DMS 273 (cell line): ENCODE measurements around the gene ICAM3.

Source experiments
- DNase-seq: peaks from one replicate; lab custom pipeline; 2025; ENCODE audit not compliant: unreplicated experiment; lab: John Stamatoyannopoulos, UW

ICAM3 gene

GRCh38 chr19:10292789-10293636, 46.4 kb downstream of the ICAM3 start:
- no peak for DNase-seq

- DNase-seq = no peak
Observed at GRCh38 chr19:10292206-10292788, 47.1 kb downstream of the ICAM3 start.

- DNase-seq = no peak
Observed at GRCh38 chr19:10291554-10292205, 47.7 kb downstream of the ICAM3 start.

- peak; percentile 77 for DNase-seq
Observed at GRCh38 chr19:10290876-10291553, 48.4 kb downstream of the ICAM3 start.

- peak; percentile 82 for DNase-seq
Observed at GRCh38 chr19:10290357-10290875, 49.0 kb downstream of the ICAM3 start.

- DNase-seq = peak; percentile 93
Observed at GRCh38 chr19:10289836-10290356, 49.5 kb downstream of the ICAM3 start, which contains the start of gene ICAM5. Gene ICAM5, plus strand, starts transcription at chr19:10289952. Its CDS starts 92 bp downstream, at chr19:10290044.

GRCh38 chr19:10289167-10289835, 50.1 kb downstream of the ICAM3 start:
- DNase-seq = peak; percentile 96

GRCh38 chr19:10288662-10289166, 50.7 kb downstream of the ICAM3 start:
- DNase-seq = peak; percentile 62

GRCh38 chr19:10286803-10287737, 52.4 kb downstream of the ICAM3 start, which contains the start of gene ICAM4:
Gene ICAM4, plus strand, starts transcription at chr19:10286955. Its CDS starts 58 bp downstream, at chr19:10287013.
- DNase-seq = peak; percentile 92

GRCh38 chr19:10285393-10285792, 54.0 kb downstream of the ICAM3 start:
- no peak for DNase-seq

- no peak for DNase-seq
Observed at GRCh38 chr19:10284960-10285278, 54.5 kb downstream of the ICAM3 start.

GRCh38 chr19:10284065-10284959, 55.1 kb downstream of the ICAM3 start:
- no peak for DNase-seq
